ENCODE measurements around the gene RAPGEFL1. TPM values are rescaled to one million over a fixed set of nuclear protein-coding genes. Genes with fewer than 3 reads are reported as not detected.

Gene RAPGEFL1
- total and polyA plus RNA-seq, 8 donors, result 6.3 to 13.1 (median 7.9) TPM

- H3K36me3 ChIP-seq, result peaks cover 0 to 99% of the 10 kb centered on the region in 2 donors
- ATAC-seq, result peak; percentile 6
Observed at GRCh38 chr17:40167685-40168261, 9.5 kb upstream of the RAPGEFL1 start.

GRCh38 chr17:40168262-40168832 is 8.9 kb upstream of the RAPGEFL1 start:
- Histone ChIP-seq H3K4me1 (peaks cover 0 to 7% of the 10 kb centered on the region in 2 donors), H3K27ac (peak overlapping the region in 1 of 2 donors; percentile 33), H3K9me3 (no peaks in the 10 kb centered on the region), H3K27me3 (no peaks in the 10 kb centered on the region), H3K4me3 (no peak overlapping the region), H3K36me3 (peaks cover 0 to 98% of the 10 kb centered on the region in 2 donors)
- DNase-seq (peak in 2 of 4 donors; percentile 56 to 67), ATAC-seq (peak; percentile 95)
- TF ChIP-seq CTCF (IDR thresholded peaks at IDR 0.05), result peak; percentile 73 to 79
- intact Hi-C loops (cut with DNase I), result no loop called here

More at GRCh38 chr17:40167685-40168261, 9.5 kb upstream of the RAPGEFL1 start:
- DNase-seq, result peak in 1 of 4 donors; percentile 24
- Histone ChIP-seq H3K27ac (peak overlapping the region in 1 of 2 donors; percentile 33), H3K9me3 (no peaks in the 10 kb centered on the region), H3K27me3 (no peaks in the 10 kb centered on the region), H3K4me3 (no peak overlapping the region), H3K4me1 (peaks cover 0 to 7% of the 10 kb centered on the region in 2 donors)
- intact Hi-C loops (cut with DNase I), result no loop called here
- no peak for TF ChIP-seq CTCF (IDR thresholded peaks at IDR 0.05)

GRCh38 chr17:40170325-40170724 is 6.9 kb upstream of the RAPGEFL1 start:
- H3K36me3 ChIP-seq, result peaks cover 0 to 93% of the 10 kb centered on the region in 2 donors
- no peaks in the 10 kb centered on the region for H3K9me3 ChIP-seq
- ATAC-seq (no peak), DNase-seq (no peak)
- H3K4me1 ChIP-seq, result peaks cover 0 to 7% of the 10 kb centered on the region in 2 donors
- no peak overlapping the region for H3K27ac ChIP-seq
- TF ChIP-seq CTCF (IDR thresholded peaks at IDR 0.05), result no peak
- H3K27me3 ChIP-seq, result no peaks in the 10 kb centered on the region
- intact Hi-C loops (cut with DNase I), result loop anchor here in 1 of 2 donors (10.0 kb wide), 2 partner anchors 56 to 146 kb away; no protein-coding TSS in a partner anchor
- no peak overlapping the region for H3K4me3 ChIP-seq

GRCh38 chr17:40171750-40172149 is 5.5 kb upstream of the RAPGEFL1 start:
- Histone ChIP-seq H3K4me1 (peaks cover 3 to 14% of the 10 kb centered on the region in 2 donors), H3K4me3 (no peak overlapping the region), H3K9me3 (no peaks in the 10 kb centered on the region), H3K36me3 (peaks cover 0 to 83% of the 10 kb centered on the region in 2 donors), H3K27me3 (no peaks in the 10 kb centered on the region), H3K27ac (no peak overlapping the region)
- no peak for TF ChIP-seq CTCF (IDR thresholded peaks at IDR 0.05)
- intact Hi-C loops (cut with DNase I), result loop anchor here in 1 of 2 donors (10.0 kb wide), 2 partner anchors 57 to 147 kb away; no protein-coding TSS in a partner anchor
- ATAC-seq, result no peak
- DNase-seq, result no peak

GRCh38 chr17:40173091-40173777 is 4.0 kb upstream of the RAPGEFL1 start:
- ATAC-seq, result no peak
- DNase-seq, result no peak
- no peak for TF ChIP-seq CTCF (IDR thresholded peaks at IDR 0.05)
- peaks cover 0 to 68% of the 10 kb centered on the region in 2 donors for H3K36me3 ChIP-seq
- H3K4me3 ChIP-seq, result no peak overlapping the region
- peaks cover 0 to 10% of the 10 kb centered on the region in 2 donors for H3K27me3 ChIP-seq
- H3K9me3 ChIP-seq, result no peaks in the 10 kb centered on the region
- peaks cover 11 to 27% of the 10 kb centered on the region in 2 donors for H3K4me1 ChIP-seq
- intact Hi-C loops (cut with DNase I), result loop anchor here in 1 of 2 donors (10.0 kb wide), 2 partner anchors 58 to 148 kb away; no protein-coding TSS in a partner anchor
- no peak overlapping the region for H3K27ac ChIP-seq
